Left ventricle myocardium inferior (tissue), 1 donor: ENCODE data around the gene SCFD2. TPM values are rescaled to one million over a fixed set of nuclear protein-coding genes. Genes with fewer than 3 reads are reported as not detected.
"Not testable (repeated sequence)": the region's sequence is repeated elsewhere in the genome, so short reads cannot be mapped to it uniquely, and the experiment has no call there.

ENCODE experiments used
- DNase-seq: peaks from one replicate; pipeline ENCODE4 v3.0.0-alpha.2; 2020
- H3K27ac ChIP-seq: fragments of 200-600 bp; replicated peaks from 2 replicates; pipeline ENCODE4 v1.8.0; 2021
- H3K27me3 ChIP-seq: fragments of 200-600 bp; 2 replicates; pipeline ENCODE4 v1.8.0; 2021; ENCODE audit warnings: low read depth
- H3K36me3 ChIP-seq: fragments of 200-600 bp; 2 replicates; pipeline ENCODE4 v1.8.0; 2021
- H3K4me1 ChIP-seq: fragments of 200-600 bp; 2 replicates; pipeline ENCODE4 v1.8.0; 2021
- H3K4me3 ChIP-seq: fragments of 200-600 bp; 2 replicates; pipeline ENCODE4 v1.8.0; 2021; ENCODE audit warnings: mild to moderate bottlenecking, moderate library complexity
- H3K9me3 ChIP-seq: fragments of 200-600 bp; replicated peaks from 2 replicates; pipeline ENCODE4 v1.8.0; 2021
- CTCF ChIP-seq: fragments of 200-600 bp; IDR thresholded peaks from 2 replicates; pipeline ENCODE4 v1.8.0; 2021; ENCODE audit warnings: antibody characterized with exemption, mild to moderate bottlenecking, borderline replicate concordance
- intact Hi-C: fragments of 100-400 bp; cut with micrococcal nuclease; formaldehyde crosslinking; loops from one replicate; pipeline ENCODE4 v1.11.0; 2022
- total RNA-seq: library from RNA; stranded (reverse); fragmentation: NEBNext Ultra II Directional; extraction: Animal tissue kit (Norgen Biotek cat#: 25700); gene quantifications from one replicate; pipeline ENCODE4 v1.2.1, GENCODE V29; 2021
- donor health status: DM: no; HTN: yes; CAD: no; lungs with severe emphysema.

Gene SCFD2
- total RNA-seq, 1 donor from 2014 or later: 9.3 TPM

- DNase-seq: no peak
- no peak for TF ChIP-seq CTCF
- H3K9me3 ChIP-seq: no peaks in the 10 kb centered on the region
- intact Hi-C loops: no loop called here
- peaks cover 41% of the 10 kb centered on the region for H3K4me1 ChIP-seq
- H3K36me3 ChIP-seq: no peaks in the 10 kb centered on the region
- no peak overlapping the region for H3K4me3 ChIP-seq
- H3K27ac ChIP-seq: peak overlapping the region; percentile 74
- H3K27me3 ChIP-seq: no peaks in the 10 kb centered on the region
Measured at GRCh38 chr4:52997132-52997416, 368.8 kb downstream of the SCFD2 start.

GRCh38 chr4:52996261-52997131 lies 369.4 kb downstream of the SCFD2 start:
- Histone ChIP-seq H3K27ac (peak overlapping the region; percentile 74), H3K9me3 (no peaks in the 10 kb centered on the region), H3K36me3 (no peaks in the 10 kb centered on the region), H3K4me1 (peaks cover 41% of the 10 kb centered on the region), H3K27me3 (no peaks in the 10 kb centered on the region), H3K4me3 (no peak overlapping the region)
- DNase-seq: peak; percentile 47
- intact Hi-C loops: no loop called here
- TF ChIP-seq CTCF: no peak

GRCh38 chr4:52995360-52996030 lies 370.4 kb downstream of the SCFD2 start:
- DNase-seq: no peak
- no peaks in the 10 kb centered on the region for H3K27me3 ChIP-seq
- no peak overlapping the region for H3K4me3 ChIP-seq
- H3K27ac ChIP-seq: peak overlapping the region; percentile 74
- peaks cover 41% of the 10 kb centered on the region for H3K4me1 ChIP-seq
- H3K9me3 ChIP-seq: no peaks in the 10 kb centered on the region
- no peak for TF ChIP-seq CTCF
- no peaks in the 10 kb centered on the region for H3K36me3 ChIP-seq
- intact Hi-C loops: no loop called here

- Histone ChIP-seq H3K4me1 (peaks cover 41% of the 10 kb centered on the region), H3K4me3 (no peak overlapping the region), H3K9me3 (no peaks in the 10 kb centered on the region), H3K27ac (peak overlapping the region; percentile 52), H3K36me3 (no peaks in the 10 kb centered on the region), H3K27me3 (no peaks in the 10 kb centered on the region)
- no peak for TF ChIP-seq CTCF
- no peak for DNase-seq
- intact Hi-C loops: no loop called here
Measured at GRCh38 chr4:52994567-52994966, 371.3 kb downstream of the SCFD2 start.

- no peaks in the 10 kb centered on the region for H3K36me3 ChIP-seq
- peak overlapping the region; percentile 52 for H3K27ac ChIP-seq
- no peak for TF ChIP-seq CTCF
- no peak for DNase-seq
- peaks cover 41% of the 10 kb centered on the region for H3K4me1 ChIP-seq
- no peaks in the 10 kb centered on the region for H3K27me3 ChIP-seq
- H3K9me3 ChIP-seq: no peaks in the 10 kb centered on the region
- H3K4me3 ChIP-seq: no peak overlapping the region
- intact Hi-C loops: no loop called here
Measured at GRCh38 chr4:52993771-52994170, 372.1 kb downstream of the SCFD2 start.

GRCh38 chr4:52992551-52992950 lies 373.3 kb downstream of the SCFD2 start:
- H3K27ac ChIP-seq, intact Hi-C loops, DNase-seq: not testable (repeated sequence)

More at GRCh38 chr4:52992551-52992950, 373.3 kb downstream of the SCFD2 start:
- not testable (repeated sequence) for H3K36me3 ChIP-seq, H3K9me3 ChIP-seq, H3K4me3 ChIP-seq, H3K27me3 ChIP-seq
- peaks cover 32% of the 10 kb centered on the region for H3K4me1 ChIP-seq
